SK-N-SH (cell line): ENCODE measurements around the gene DCLRE1A. TPM values are rescaled to one million over a fixed set of nuclear protein-coding genes. Genes with fewer than 3 reads are reported as not detected.

ENCODE experiments used
- CTCF ChIA-PET: fragments of 300-600, 350-600 bp; formaldehyde crosslinking; extraction: SDS; loops from one replicate; lab custom pipeline; 2021; lab: Yijun Ruan, JAX
- POLR2A ChIA-PET: fragments of 350-600 bp; sonication (Branson Sonifier 250); formaldehyde crosslinking; extraction: SDS; loops from one replicate; lab custom pipeline; 2020; ENCODE audit warnings: antibody characterized with exemption, inconsistent platforms; lab: Yijun Ruan, JAX
- DNase-seq: peaks from one replicate; pipeline ENCODE4 v3.0.0; 2012
- H2AFZ ChIP-seq: fragments of 200-600 bp; sonication (generic); 2 replicates; pipeline ENCODE4 v1.8.1; 2016; ENCODE audit warnings: antibody characterized with exemption, mild to moderate bottlenecking, low read depth
- H3F3A ChIP-seq: fragments of 200-600 bp; sonication (generic); replicated peaks from 2 replicates; pipeline ENCODE3; 2016; ENCODE audit warnings: antibody characterized with exemption, mild to moderate bottlenecking; ENCODE audit not compliant: insufficient read depth
- H3K27ac ChIP-seq, 2 experiments: fragments of 200-500 bp in 1 of 2; fragments of 200-600 bp in 1 of 2; sonication (Bioruptor generic) in 1 of 2; sonication (generic), shearing (Covaris generic) in 1 of 2; 2 replicates each; pipeline versions ENCODE4 v1.5.1 to v1.6.1; 2014 to 2016; ENCODE audit warnings: low read depth in 2 of 2, inconsistent platforms in 1 of 2, low read length in 1 of 2, mild to moderate bottlenecking in 1 of 2, mixed read lengths in 1 of 2
- H3K27me3 ChIP-seq: fragments of 200-600 bp; sonication (generic), shearing (Covaris generic); 2 replicates; pipeline ENCODE4 v1.6.1; 2016; ENCODE audit warnings: mixed run types; ENCODE audit not compliant: insufficient read depth
- H3K36me3 ChIP-seq, 2 experiments: fragments of 200-500 bp in 1 of 2; fragments of 200-600 bp in 1 of 2; sonication (Bioruptor generic) in 1 of 2; sonication (generic) in 1 of 2; replicated peaks in 1 of 2; 2 replicates each; pipeline versions ENCODE3 to v1.5.1; 2014 to 2016; ENCODE audit warnings: low read length in 1 of 2, mild to moderate bottlenecking in 1 of 2; ENCODE audit not compliant: insufficient read depth in 2 of 2, control insufficient read depth in 1 of 2
- H3K4me1 ChIP-seq, 2 experiments: fragments of 200-500 bp in 1 of 2; fragments of 200-600 bp in 1 of 2; sonication (Bioruptor generic) in 1 of 2; sonication (generic), shearing (Covaris generic) in 1 of 2; 2 replicates each; pipeline versions ENCODE4 v1.5.1 to v1.6.1; 2014 to 2016; ENCODE audit warnings: low read depth in 1 of 2, low read length in 1 of 2, mixed run types in 1 of 2; ENCODE audit not compliant: insufficient read depth in 2 of 2, control insufficient read depth in 1 of 2
- H3K4me2 ChIP-seq: fragments of 200-600 bp; sonication (generic), shearing (Covaris generic); 2 replicates; pipeline ENCODE4 v1.6.1; 2017; ENCODE audit warnings: mixed run types
- H3K4me3 ChIP-seq, 2 experiments: fragments of 200-500 bp in 1 of 2; fragments of 200-600 bp in 1 of 2; sonication (Bioruptor generic) in 1 of 2; sonication (generic), shearing (Covaris generic) in 1 of 2; 2 replicates each; pipeline versions ENCODE4 v1.5.1 to v1.8.1; 2014 to 2016; ENCODE audit warnings: low read depth in 2 of 2, inconsistent platforms in 1 of 2, low read length in 1 of 2, mild to moderate bottlenecking in 1 of 2, mixed read lengths in 1 of 2, moderate library complexity in 1 of 2
- H3K79me2 ChIP-seq: fragments of 200-600 bp; sonication (generic); 2 replicates; pipeline ENCODE4 v1.8.1; 2017; ENCODE audit warnings: mild to moderate bottlenecking; ENCODE audit not compliant: insufficient read depth
- H3K9ac ChIP-seq: fragments of 200-600 bp; sonication (generic); 2 replicates; pipeline ENCODE4 v1.6.1; 2017; ENCODE audit warnings: mixed run types
- H3K9me2 ChIP-seq: fragments of 200-600 bp; sonication (generic); 2 replicates; pipeline ENCODE4 v1.6.1; 2017; ENCODE audit warnings: mixed run types
- H3K9me3 ChIP-seq: fragments of 200-600 bp; sonication (generic); 2 replicates; pipeline ENCODE4 v1.6.1; 2017; ENCODE audit warnings: mixed run types, mild to moderate bottlenecking, moderate library complexity
- H4K20me1 ChIP-seq: fragments of 200-600 bp; sonication (generic); 2 replicates; pipeline ENCODE4 v1.6.1; 2017; ENCODE audit warnings: mild to moderate bottlenecking, mixed run types; ENCODE audit not compliant: insufficient read depth
- CHD2 ChIP-seq: fragments of 150-350 bp; IDR thresholded peaks from 2 replicates; pipeline ENCODE4 v1.6.1; 2018; ENCODE audit warnings: low read length; ENCODE audit not compliant: partially characterized antibody
- ELF1 ChIP-seq: IDR thresholded peaks from 2 replicates; pipeline ENCODE4 v1.4.0; 2012
- EP300 ChIP-seq, 2 experiments: IDR thresholded peaks; 2 replicates each; pipeline versions ENCODE4 v1.4.0 to v1.6.1; 2012; ENCODE audit warnings: borderline replicate concordance in 1 of 2, low read depth in 1 of 2, low read length in 1 of 2
- FOSL2 ChIP-seq: IDR thresholded peaks from 2 replicates; pipeline ENCODE4 v1.4.0; 2012; ENCODE audit warnings: low read depth, mild to moderate bottlenecking, moderate library complexity, borderline replicate concordance
- FOXM1 ChIP-seq: IDR thresholded peaks from 2 replicates; pipeline ENCODE4 v1.4.0; 2012; ENCODE audit warnings: low read depth, mild to moderate bottlenecking
- GABPA ChIP-seq: IDR thresholded peaks from 2 replicates; pipeline ENCODE4 v1.4.0; 2012; ENCODE audit warnings: low read depth, mild to moderate bottlenecking
- GATA2 ChIP-seq: sonication (generic); formaldehyde crosslinking; IDR thresholded peaks from 2 replicates; pipeline ENCODE4 v1.5.0; 2020; ENCODE audit warnings: mild to moderate bottlenecking, missing genetic modification reagents
- JUND ChIP-seq: IDR thresholded peaks from 2 replicates; pipeline ENCODE4 v1.4.0; 2012
- MXI1 ChIP-seq: IDR thresholded peaks from 2 replicates; pipeline ENCODE4 v1.6.1; 2012; ENCODE audit warnings: mild to moderate bottlenecking, low read depth, low read length, improper control_type of control experiment
- POLR2AphosphoS5 ChIP-seq: IDR thresholded peaks from 2 replicates; pipeline ENCODE4 v1.6.1; 2012; ENCODE audit warnings: low read depth, low read length
- RCOR1 ChIP-seq: fragments of 150-350 bp; IDR thresholded peaks from 2 replicates; pipeline ENCODE4 v1.6.1; 2017; ENCODE audit warnings: antibody characterized with exemption, low read length
- RFX5 ChIP-seq: IDR thresholded peaks from 2 replicates; pipeline ENCODE4 v1.6.1; 2012; ENCODE audit warnings: mild to moderate bottlenecking, improper control_type of control experiment, low read length
- RXRA ChIP-seq: IDR thresholded peaks from 2 replicates; pipeline ENCODE4 v1.4.0; 2012; ENCODE audit warnings: low read depth, mild to moderate bottlenecking, borderline replicate concordance
- SMC3 ChIP-seq: IDR thresholded peaks from 2 replicates; pipeline ENCODE4 v1.6.1; 2012; ENCODE audit warnings: low read depth, low read length, improper control_type of control experiment
- TAF1 ChIP-seq: IDR thresholded peaks from 2 replicates; pipeline ENCODE4 v1.6.1; 2012; ENCODE audit warnings: low read depth, mild to moderate bottlenecking, low read length, moderate library complexity, borderline replicate concordance
- TCF12 ChIP-seq: IDR thresholded peaks from 2 replicates; pipeline ENCODE4 v1.4.0; 2012
- YY1 ChIP-seq: IDR thresholded peaks from 2 replicates; pipeline ENCODE4 v1.4.0; 2012; ENCODE audit warnings: low read depth, mild to moderate bottlenecking
- WGBS: methylation state at CpG from one replicate; pipeline ENCODE4 v1.1.6; 2017; ENCODE audit warnings: low lambda C conversion rate; 5-methylcytosine and 5-hydroxymethylcytosine counted together
- polyA plus RNA-seq, 3 experiments: library from polyadenylated mRNA; depleted of rRNA; stranded (reverse); fragments of >200 nt; gene quantifications; 2 replicates each; pipeline ENCODE4 v1.2.3, GENCODE V29; 2012
- TF ChIP-seq, protein P1 (sequence below): IDR thresholded peaks from 2 replicates; pipeline ENCODE4 v1.4.0; 2012; ENCODE audit warnings: low read depth
- TF ChIP-seq, protein P2 (sequence below): IDR thresholded peaks from 2 replicates; pipeline ENCODE4; 2012
- TF ChIP-seq, protein P3 (sequence below): fragments of 150-350 bp; IDR thresholded peaks from 2 replicates; pipeline ENCODE4 v1.6.1; 2016; ENCODE audit warnings: mild to moderate bottlenecking, low read depth, low read length

The DCLRE1A gene
- polyA plus RNA-seq (2012; rRNA removed) = 2.6 and 4.0 TPM in 2 replicates
- polyA plus RNA-seq (2012; cell fraction: cytosol; rRNA removed) = 4.5 and 4.9 TPM in 2 replicates
- polyA plus RNA-seq (2012; cell fraction: nucleus; rRNA removed) = 1.5 and 3.1 TPM in 2 replicates

DNA sequence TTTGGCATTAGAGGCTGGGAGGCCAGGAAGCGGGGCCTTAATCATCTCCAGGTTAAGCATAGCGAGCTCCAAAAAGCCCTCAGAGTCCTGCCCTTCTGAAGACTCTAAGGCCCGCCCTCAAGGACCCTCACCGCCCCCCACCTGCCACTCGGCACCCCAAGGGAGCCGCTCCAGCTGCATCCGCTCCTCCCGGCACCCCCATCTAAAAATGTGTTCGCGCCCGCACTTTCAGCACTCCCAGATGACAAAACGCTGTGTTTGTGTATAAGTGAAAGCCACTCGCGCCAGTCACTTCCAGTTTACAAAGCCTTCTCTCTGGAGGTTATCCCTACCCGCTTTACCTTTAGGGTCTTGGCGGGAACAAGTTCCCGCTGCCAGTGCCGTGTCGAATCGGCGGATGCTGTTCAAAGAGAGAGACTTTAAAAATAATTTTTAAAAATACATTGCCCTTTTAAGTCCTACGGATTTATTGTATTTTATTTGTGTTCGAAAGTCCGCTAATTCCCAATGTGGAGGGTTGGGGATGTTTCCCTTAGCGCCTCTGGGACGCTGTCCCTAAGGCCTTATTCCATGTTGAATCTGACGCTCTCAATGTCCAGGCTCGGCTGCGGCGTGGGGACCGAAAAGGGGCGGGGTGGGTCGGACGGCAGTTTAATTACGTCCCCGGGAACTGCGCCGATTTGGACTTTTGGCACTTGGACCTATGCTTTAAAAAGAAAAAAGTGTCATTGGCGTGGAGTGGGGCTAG lies at the start of gene DCLRE1A, which contains the start of gene NHLRC2:
TSS of gene DCLRE1A (minus strand) at position 70 of the 748 bp plus-strand sequence. CDS start 900 bp downstream, outside the sequence.
TSS of gene NHLRC2 (plus strand) at position 649 of the 748 bp plus-strand sequence. CDS start 212 bp downstream, outside the sequence.
- POLR2A ChIA-PET = no interaction called here
- Histone ChIP-seq H3K4me3 (peak within 1 kb of the TSS; percentile 73 to 95), H3K9me2 (no peaks in the 10 kb centered on the region), H3K4me1 (peaks cover 12 to 22% of the 10 kb centered on the region in 2 experiments; a peak in 3 of 4 replicates), H2AFZ (peak within 1 kb of the TSS; percentile 98), H3K9me3 (no peaks in the 10 kb centered on the region), H3K27me3 (no peaks in the 10 kb centered on the region), H3K79me2 (peaks cover 40% of the 10 kb centered on the region), H3K4me2 (peak within 1 kb of the TSS; percentile 81), H4K20me1 (no peaks in the 10 kb centered on the region), H3K9ac (peak within 1 kb of the TSS; percentile 92), H3F3A (peaks cover 6% of the 10 kb centered on the region), H3K27ac (peak within 1 kb of the TSS; percentile 80 to 96), H3K36me3 (peaks cover 8 to 12% of the 10 kb centered on the region in 2 experiments)
- CTCF ChIA-PET = interaction anchor here (1.2 kb wide), 1 partner anchor 13 kb away, joined by 3 read pairs; no protein-coding TSS in a partner anchor
- TF ChIP-seq, protein P1, sequence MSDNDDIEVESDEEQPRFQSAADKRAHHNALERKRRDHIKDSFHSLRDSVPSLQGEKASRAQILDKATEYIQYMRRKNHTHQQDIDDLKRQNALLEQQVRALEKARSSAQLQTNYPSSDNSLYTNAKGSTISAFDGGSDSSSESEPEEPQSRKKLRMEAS = peak; percentile 69
- TF ChIP-seq FOXM1 = 0 out of 2 replicates have a peak, but pooled peaks have one; percentile 9
- TF ChIP-seq POLR2AphosphoS5 = no peak
- no peak for TF ChIP-seq RXRA
- peak; percentile 32 to 89; a peak in 2 of 4 replicates for TF ChIP-seq EP300 (IDR thresholded peaks at IDR 0.05; ENCODE audit: borderline replicate concordance in 1 of 2, low read depth in 1 of 2, low read length in 1 of 2)
- peak; percentile 18; the same call in 1 of the 2 replicates for TF ChIP-seq GATA2 (CRISPR knock-in tag)
- 0 out of 2 replicates have a peak, but pooled peaks have one; percentile 20 for TF ChIP-seq TCF12
- TF ChIP-seq TAF1 = peak; percentile 44; the same call in 1 of the 2 replicates
- 2% methylated on average over 33 of the region's 39 CpGs for WGBS
- peak; percentile 82 for DNase-seq

DNA sequence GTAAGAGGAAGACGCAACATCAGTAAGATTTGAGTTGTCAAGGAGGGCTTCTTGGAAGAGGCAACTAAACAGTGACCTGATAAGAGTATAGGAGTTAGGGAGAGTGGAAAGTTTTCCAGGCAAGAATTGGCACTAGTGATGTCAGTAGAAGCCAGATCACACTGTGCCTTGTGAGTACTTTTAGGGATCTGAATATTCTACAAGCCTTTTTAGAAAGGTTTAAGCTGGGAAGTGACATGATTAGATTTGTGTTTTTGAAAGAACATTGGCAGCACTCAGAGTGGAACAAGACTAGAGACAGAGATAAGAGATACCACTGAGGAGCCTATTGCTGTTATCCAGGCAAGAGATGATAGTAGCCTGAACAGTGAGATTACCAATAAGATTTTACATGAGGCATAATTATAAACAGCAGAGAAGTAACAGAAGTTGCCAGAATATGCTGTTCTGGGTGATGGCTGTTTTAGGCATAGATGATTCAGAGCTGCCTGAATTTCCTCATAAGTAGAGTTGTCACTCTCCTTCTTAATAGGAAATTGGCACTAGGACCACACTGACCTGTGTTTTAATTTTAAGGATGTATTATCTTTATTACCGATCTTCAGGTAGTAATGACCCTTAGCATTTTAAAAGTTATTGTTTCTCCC lies 46.2 kb upstream of the DCLRE1A start:
- TF ChIP-seq SMC3 (no peak), RCOR1 (no peak), RXRA (no peak), RFX5 (no peak), ELF1 (no peak), JUND (no peak), GATA2 (CRISPR knock-in tag) (no peak; the same call in 1 of the 2 replicates), POLR2AphosphoS5 (no peak), MXI1 (no peak), FOSL2 (no peak), GABPA (no peak), TAF1 (no peak), YY1 (no peak), CHD2 (no peak)
- TF ChIP-seq, protein P2, sequence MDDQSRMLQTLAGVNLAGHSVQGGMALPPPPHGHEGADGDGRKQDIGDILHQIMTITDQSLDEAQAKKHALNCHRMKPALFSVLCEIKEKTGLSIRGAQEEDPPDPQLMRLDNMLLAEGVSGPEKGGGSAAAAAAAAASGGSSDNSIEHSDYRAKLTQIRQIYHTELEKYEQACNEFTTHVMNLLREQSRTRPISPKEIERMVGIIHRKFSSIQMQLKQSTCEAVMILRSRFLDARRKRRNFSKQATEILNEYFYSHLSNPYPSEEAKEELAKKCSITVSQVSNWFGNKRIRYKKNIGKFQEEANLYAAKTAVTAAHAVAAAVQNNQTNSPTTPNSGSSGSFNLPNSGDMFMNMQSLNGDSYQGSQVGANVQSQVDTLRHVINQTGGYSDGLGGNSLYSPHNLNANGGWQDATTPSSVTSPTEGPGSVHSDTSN = no peak
- TF ChIP-seq, protein P3, sequence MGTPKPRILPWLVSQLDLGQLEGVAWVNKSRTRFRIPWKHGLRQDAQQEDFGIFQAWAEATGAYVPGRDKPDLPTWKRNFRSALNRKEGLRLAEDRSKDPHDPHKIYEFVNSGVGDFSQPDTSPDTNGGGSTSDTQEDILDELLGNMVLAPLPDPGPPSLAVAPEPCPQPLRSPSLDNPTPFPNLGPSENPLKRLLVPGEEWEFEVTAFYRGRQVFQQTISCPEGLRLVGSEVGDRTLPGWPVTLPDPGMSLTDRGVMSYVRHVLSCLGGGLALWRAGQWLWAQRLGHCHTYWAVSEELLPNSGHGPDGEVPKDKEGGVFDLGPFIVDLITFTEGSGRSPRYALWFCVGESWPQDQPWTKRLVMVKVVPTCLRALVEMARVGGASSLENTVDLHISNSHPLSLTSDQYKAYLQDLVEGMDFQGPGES = no peak
- no peak overlapping the region for H3K4me3 ChIP-seq
- no peak overlapping the region for H2AFZ ChIP-seq
- WGBS = 86% methylated on average over 2 of the region's 2 CpGs
- CTCF ChIA-PET = no interaction called here
- H4K20me1 ChIP-seq = no peaks in the 10 kb centered on the region
- H3K27ac ChIP-seq = peak overlapping the region in 1 of 2 experiments; percentile 22; a peak in 1 of 4 replicates
- no peaks in the 10 kb centered on the region for H3K9me2 ChIP-seq
- no peaks in the 10 kb centered on the region for H3K9me3 ChIP-seq
- no peaks in the 10 kb centered on the region; the same call in 1 of the 2 replicates for H3K79me2 ChIP-seq
- H3K4me1 ChIP-seq = peaks cover 5 to 13% of the 10 kb centered on the region in 2 experiments; a peak in 3 of 4 replicates
- DNase-seq = peak; percentile 8
- H3K4me2 ChIP-seq = no peak overlapping the region
- H3K36me3 ChIP-seq = peaks cover 38 to 58% of the 10 kb centered on the region in 2 experiments
- POLR2A ChIA-PET = no interaction called here
- H3K27me3 ChIP-seq = no peaks in the 10 kb centered on the region
- H3K9ac ChIP-seq = no peak overlapping the region
- no peaks in the 10 kb centered on the region for H3F3A ChIP-seq
